ENCODE measurements around the gene MYRIP. TPM values are rescaled to one million over a fixed set of nuclear protein-coding genes. Genes with fewer than 3 reads are reported as not detected.

The MYRIP gene
- polyA plus RNA-seq, 1 of the 3 experiments (the other 2 are of a cell fraction): 1.2 TPM

- TF ChIP-seq TCF12 (IDR thresholded peaks at IDR 0.05) (peak; percentile 39; the same call in 1 of the 2 replicates), RAD21 (IDR thresholded peaks at IDR 0.05; ENCODE audit: low read length) (no peak), RXRA (IDR thresholded peaks at IDR 0.05; ENCODE audit: borderline replicate concordance, low read depth) (no peak), MXI1 (IDR thresholded peaks at IDR 0.05; ENCODE audit: low read depth, low read length) (no peak; the same call in 1 of the 2 replicates), RCOR1 (IDR thresholded peaks at IDR 0.05; ENCODE audit: low read length) (peak; percentile 93), NFIC (IDR thresholded peaks at IDR 0.05; ENCODE audit: borderline replicate concordance) (no peak), PBX3 (IDR thresholded peaks at IDR 0.05) (no peak), CHD2 (IDR thresholded peaks at IDR 0.05; ENCODE audit: low read length, partially characterized antibody) (peak; percentile 61), GABPA (IDR thresholded peaks at IDR 0.05; ENCODE audit: low read depth) (no peak), USF1 (IDR thresholded peaks at IDR 0.05; ENCODE audit: borderline replicate concordance, low read depth) (no peak)
Measured at GRCh38 chr3:40267937-40268724, 458.7 kb downstream of the MYRIP start (continued).

- H3K27me3 ChIP-seq (ENCODE audit: insufficient read depth): no peaks in the 10 kb centered on the region
- H2AFZ ChIP-seq (ENCODE audit: low read depth): no peak overlapping the region
- no peaks in the 10 kb centered on the region for H4K20me1 ChIP-seq (ENCODE audit: insufficient read depth)
- H3K27ac ChIP-seq (ENCODE audit: low read depth in 2 of 2, low read length in 1 of 2): peak overlapping the region in 1 of 2 experiments; percentile 60; a peak in 2 of 4 replicates
- H3K36me3 ChIP-seq (replicated peaks in 1 of 2; ENCODE audit: control insufficient read depth in 1 of 2, insufficient read depth in 2 of 2, low read length in 1 of 2): no peaks in the 10 kb centered on the region
- peaks cover 0 to 17% of the 10 kb centered on the region in 2 experiments; a peak in 2 of 4 replicates for H3K4me1 ChIP-seq (ENCODE audit: control insufficient read depth in 1 of 2, insufficient read depth in 2 of 2, low read depth in 1 of 2, low read length in 1 of 2)
- H3K4me2 ChIP-seq: no peak overlapping the region
- no peak overlapping the region for H3K9ac ChIP-seq
- no peaks in the 10 kb centered on the region for H3K79me2 ChIP-seq (ENCODE audit: insufficient read depth)
- no peaks in the 10 kb centered on the region for H3K9me3 ChIP-seq
- no peak for DNase-seq
- no peaks in the 10 kb centered on the region for H3K9me2 ChIP-seq
- CTCF ChIA-PET: no interaction called here
- no peaks in the 10 kb centered on the region for H3F3A ChIP-seq (replicated peaks; ENCODE audit: insufficient read depth)
- POLR2A ChIA-PET: no interaction called here
- 21% methylated on average over 2 of the region's 2 CpGs for WGBS (ENCODE audit: low lambda C conversion rate)
- no peak overlapping the region for H3K4me3 ChIP-seq (ENCODE audit: low read depth in 2 of 2, low read length in 1 of 2)
- no peak for TF ChIP-seq GABPA (IDR thresholded peaks at IDR 0.05; ENCODE audit: low read depth)
- TF ChIP-seq RCOR1 (IDR thresholded peaks at IDR 0.05; ENCODE audit: low read length): no peak
- no peak for TF ChIP-seq MXI1 (IDR thresholded peaks at IDR 0.05; ENCODE audit: low read depth, low read length)
- TF ChIP-seq RXRA (IDR thresholded peaks at IDR 0.05; ENCODE audit: borderline replicate concordance, low read depth): no peak
Measured at GRCh38 chr3:40268802-40269524, 459.6 kb downstream of the MYRIP start.

- H3K4me1 ChIP-seq (ENCODE audit: control insufficient read depth in 1 of 2, insufficient read depth in 2 of 2, low read depth in 1 of 2, low read length in 1 of 2): no peaks in the 10 kb centered on the region
- no peaks in the 10 kb centered on the region for H3F3A ChIP-seq (replicated peaks; ENCODE audit: insufficient read depth)
- ChIA-PET CTCF (no interaction called here), POLR2A (no interaction called here)
- H3K9me2 ChIP-seq: no peaks in the 10 kb centered on the region
- no peak overlapping the region for H3K4me2 ChIP-seq
- no peak overlapping the region for H3K27ac ChIP-seq (ENCODE audit: low read depth in 2 of 2, low read length in 1 of 2)
- no peak for TF ChIP-seq ELF1 (IDR thresholded peaks at IDR 0.05)
- TF ChIP-seq GATA2 (CRISPR knock-in tag; IDR thresholded peaks at IDR 0.05): no peak
- no peak for TF ChIP-seq SIN3A (IDR thresholded peaks at IDR 0.05; ENCODE audit: borderline replicate concordance, low read depth, low read length)
- no peak for TF ChIP-seq NRF1 (IDR thresholded peaks at IDR 0.05; ENCODE audit: low read depth, low read length)
- no peak for TF ChIP-seq ZBTB33 (IDR thresholded peaks at IDR 0.05; ENCODE audit: borderline replicate concordance, low read depth)
- no peak for TF ChIP-seq MXI1 (IDR thresholded peaks at IDR 0.05; ENCODE audit: low read depth, low read length)
- TF ChIP-seq EP300 (IDR thresholded peaks at IDR 0.05; ENCODE audit: borderline replicate concordance in 1 of 2, low read depth in 1 of 2, low read length in 1 of 2): no peak
- no peak for TF ChIP-seq YY1 (IDR thresholded peaks at IDR 0.05; ENCODE audit: low read depth)
- no peak for TF ChIP-seq NFIC (IDR thresholded peaks at IDR 0.05; ENCODE audit: borderline replicate concordance)
- no peak for TF ChIP-seq FOXJ3 (CRISPR knock-in tag; IDR thresholded peaks at IDR 0.05)
- no peak for DNase-seq
- no peaks in the 10 kb centered on the region for H3K79me2 ChIP-seq (ENCODE audit: insufficient read depth)
- no peaks in the 10 kb centered on the region for H3K27me3 ChIP-seq (ENCODE audit: insufficient read depth)
- no peak overlapping the region for H3K9ac ChIP-seq
- no peaks in the 10 kb centered on the region for H3K36me3 ChIP-seq (replicated peaks in 1 of 2; ENCODE audit: control insufficient read depth in 1 of 2, insufficient read depth in 2 of 2, low read length in 1 of 2)
- H3K4me3 ChIP-seq (ENCODE audit: low read depth in 2 of 2, low read length in 1 of 2): no peak overlapping the region
- H4K20me1 ChIP-seq (ENCODE audit: insufficient read depth): no peaks in the 10 kb centered on the region
- no peak overlapping the region for H2AFZ ChIP-seq (ENCODE audit: low read depth)
- no peaks in the 10 kb centered on the region for H3K9me3 ChIP-seq
- WGBS (ENCODE audit: low lambda C conversion rate): 0% methylated on average over 1 of the region's 1 CpG
Measured at GRCh38 chr3:40278791-40279190, 469.4 kb downstream of the MYRIP start.

All from SK-N-SH (cell line).